Measurements from ENCODE around the gene TSPAN18. TPM values are rescaled to one million over a fixed set of nuclear protein-coding genes. Genes with fewer than 3 reads are reported as not detected.

TSPAN18 gene
- total and polyA plus RNA-seq, 2 experiments from 2014 or later: 0.20 to 0.54 TPM

DNA sequence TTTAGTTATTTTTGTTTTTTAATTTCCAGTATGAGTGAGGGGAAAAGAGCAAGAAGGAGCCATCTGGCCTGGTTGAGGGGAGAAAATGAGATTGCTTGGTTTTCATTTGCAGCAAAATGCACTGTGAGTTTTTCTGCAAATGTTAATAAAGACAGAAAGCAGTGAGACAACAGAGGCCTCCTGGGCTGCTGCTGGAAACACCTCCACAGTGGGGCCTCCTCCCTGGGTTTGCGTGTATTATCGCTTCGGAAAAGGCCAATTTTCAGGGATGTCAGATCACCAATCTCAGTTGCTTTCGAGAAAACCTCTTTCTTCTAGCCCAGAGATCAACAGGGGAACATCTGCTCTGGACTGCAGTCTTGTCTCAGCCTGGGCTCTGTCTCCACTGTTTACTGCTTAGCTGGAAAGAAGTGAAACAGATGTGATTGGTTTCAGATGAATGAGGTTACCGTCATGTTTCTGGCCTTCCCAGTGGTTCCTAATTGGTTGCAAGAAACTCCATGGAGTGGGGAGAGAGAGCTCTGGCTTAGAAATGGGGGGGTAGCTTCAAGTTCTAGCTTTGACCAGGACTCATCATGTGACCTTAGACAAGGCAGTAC is 17.3 kb downstream of the TSPAN18 start:
- TF ChIP-seq EZH2 (IDR thresholded peaks at IDR 0.05; ENCODE audit: insufficient read depth, poor library complexity, severe bottlenecking) (no peak), EZH2phosphoT487 (IDR thresholded peaks at IDR 0.05; ENCODE audit: insufficient read depth, low read depth) (no peak)
- H3K79me2 ChIP-seq (ENCODE audit: insufficient read depth): no peaks in the 10 kb centered on the region
- H2AFZ ChIP-seq: no peak overlapping the region
- no peak overlapping the region for H3K9ac ChIP-seq
- no peak overlapping the region for H3K4me3 ChIP-seq
- peaks cover 29% of the 10 kb centered on the region for H3K27me3 ChIP-seq (replicated peaks; ENCODE audit: insufficient read depth)
- peaks cover 4% of the 10 kb centered on the region; the same call in 1 of the 2 replicates for H3K4me1 ChIP-seq (ENCODE audit: insufficient read depth)
- H3K9me2 ChIP-seq (ENCODE audit: insufficient read depth): no peaks in the 10 kb centered on the region
- no peaks in the 10 kb centered on the region for H3K36me3 ChIP-seq (ENCODE audit: low read depth)
- no peaks in the 10 kb centered on the region for H4K20me1 ChIP-seq (ENCODE audit: insufficient read depth)
- H3K9me3 ChIP-seq (ENCODE audit: low read depth): no peaks in the 10 kb centered on the region
- H3F3A ChIP-seq (ENCODE audit: insufficient read depth): no peaks in the 10 kb centered on the region
- no peak overlapping the region for H3K27ac ChIP-seq
- DNase-seq: peak; percentile 17
- H3K4me2 ChIP-seq (ENCODE audit: unreplicated experiment): no peak overlapping the region
- in situ Hi-C loops (cut with MboI): no loop called here
- 28 to 36% methylated on average over 5 of the region's 5 CpGs for WGBS, 2 experiments (ENCODE audit: low coverage in 1 of 2, low lambda C conversion rate in 2 of 2, missing lambda C conversion rate in 2 of 2)

DNA sequence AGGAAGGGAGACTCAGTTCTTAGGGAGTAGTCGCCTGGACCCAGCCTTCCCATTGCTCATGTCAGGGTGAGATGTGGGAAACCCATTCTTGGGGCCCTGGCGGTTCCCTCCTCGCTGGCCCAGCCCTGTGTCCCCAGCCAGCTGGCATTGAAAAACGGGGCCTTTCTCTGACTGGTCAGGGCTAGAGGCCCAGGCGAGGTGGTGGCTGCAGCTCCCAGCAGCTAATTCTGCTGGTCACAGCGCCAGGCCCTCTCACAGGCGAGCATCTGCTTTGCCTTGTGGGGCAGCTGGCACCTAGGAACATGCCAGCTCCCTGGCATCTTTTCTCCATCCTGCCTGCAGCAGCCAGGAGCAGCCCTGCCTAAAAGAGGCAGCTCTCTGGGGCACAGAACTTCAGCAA is 20.1 kb downstream of the TSPAN18 start:
- peaks cover 26% of the 10 kb centered on the region for H3K27me3 ChIP-seq (replicated peaks; ENCODE audit: insufficient read depth)
- no peak overlapping the region for H3K4me3 ChIP-seq
- no peaks in the 10 kb centered on the region for H3F3A ChIP-seq (ENCODE audit: insufficient read depth)
- H3K4me1 ChIP-seq (ENCODE audit: insufficient read depth): peaks cover 4% of the 10 kb centered on the region; the same call in 1 of the 2 replicates
- DNase-seq: peak; percentile 33
- H3K79me2 ChIP-seq (ENCODE audit: insufficient read depth): no peaks in the 10 kb centered on the region
- no peaks in the 10 kb centered on the region for H3K36me3 ChIP-seq (ENCODE audit: low read depth)
- H4K20me1 ChIP-seq (ENCODE audit: insufficient read depth): no peaks in the 10 kb centered on the region
- no peaks in the 10 kb centered on the region for H3K9me2 ChIP-seq (ENCODE audit: insufficient read depth)
- no peak overlapping the region for H3K27ac ChIP-seq
- no peak overlapping the region for H2AFZ ChIP-seq
- in situ Hi-C loops (cut with MboI): no loop called here
- 20 to 27% methylated on average over 6 to 7 of the region's 7 CpGs for WGBS, 2 experiments (ENCODE audit: low coverage in 1 of 2, low lambda C conversion rate in 2 of 2, missing lambda C conversion rate in 2 of 2)
- no peak overlapping the region for H3K4me2 ChIP-seq (ENCODE audit: unreplicated experiment)
- TF ChIP-seq EZH2 (IDR thresholded peaks at IDR 0.05; ENCODE audit: insufficient read depth, poor library complexity, severe bottlenecking): no peak
- no peak for TF ChIP-seq EZH2phosphoT487 (IDR thresholded peaks at IDR 0.05; ENCODE audit: insufficient read depth, low read depth)
- H3K9ac ChIP-seq: no peak overlapping the region
- no peaks in the 10 kb centered on the region for H3K9me3 ChIP-seq (ENCODE audit: low read depth)

DNA sequence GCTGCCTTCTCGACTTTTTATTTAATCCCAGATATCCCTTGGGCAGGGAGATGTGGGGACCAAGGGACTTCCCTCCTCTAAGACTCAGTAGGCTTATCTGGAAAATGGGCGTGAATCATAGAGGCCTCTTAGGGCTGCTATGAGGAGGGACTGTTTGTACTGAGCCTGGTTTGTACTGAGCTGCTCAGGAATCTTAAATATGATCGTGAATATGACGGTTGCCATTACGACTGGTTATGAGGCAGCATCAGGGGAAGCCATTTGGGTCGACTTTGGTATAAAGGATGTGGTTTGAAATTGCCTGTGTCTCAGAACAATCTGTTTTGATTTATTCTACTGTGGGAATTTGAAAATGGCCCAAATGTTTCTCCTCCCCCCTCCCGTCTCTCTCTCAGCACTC is 20.6 kb downstream of the TSPAN18 start:
- Histone ChIP-seq H3K9me2 (ENCODE audit: insufficient read depth) (no peaks in the 10 kb centered on the region), H2AFZ (no peak overlapping the region), H3K79me2 (ENCODE audit: insufficient read depth) (no peaks in the 10 kb centered on the region), H3K27ac (no peak overlapping the region), H3K36me3 (ENCODE audit: low read depth) (no peaks in the 10 kb centered on the region), H3K9ac (no peak overlapping the region), H3F3A (ENCODE audit: insufficient read depth) (no peaks in the 10 kb centered on the region), H4K20me1 (ENCODE audit: insufficient read depth) (no peaks in the 10 kb centered on the region), H3K4me1 (ENCODE audit: insufficient read depth) (peaks cover 4% of the 10 kb centered on the region; the same call in 1 of the 2 replicates), H3K4me3 (no peak overlapping the region), H3K27me3 (replicated peaks; ENCODE audit: insufficient read depth) (peaks cover 27% of the 10 kb centered on the region), H3K9me3 (ENCODE audit: low read depth) (no peaks in the 10 kb centered on the region), H3K4me2 (ENCODE audit: unreplicated experiment) (no peak overlapping the region)
- in situ Hi-C loops (cut with MboI): no loop called here
- WGBS, 2 experiments (ENCODE audit: low coverage in 1 of 2, low lambda C conversion rate in 2 of 2, missing lambda C conversion rate in 2 of 2): 3 to 7% methylated on average over 7 of the region's 7 CpGs
- peak; percentile 74 for DNase-seq
- TF ChIP-seq EZH2phosphoT487 (IDR thresholded peaks at IDR 0.05; ENCODE audit: insufficient read depth, low read depth) (no peak), EZH2 (IDR thresholded peaks at IDR 0.05; ENCODE audit: insufficient read depth, poor library complexity, severe bottlenecking) (no peak)

DNA sequence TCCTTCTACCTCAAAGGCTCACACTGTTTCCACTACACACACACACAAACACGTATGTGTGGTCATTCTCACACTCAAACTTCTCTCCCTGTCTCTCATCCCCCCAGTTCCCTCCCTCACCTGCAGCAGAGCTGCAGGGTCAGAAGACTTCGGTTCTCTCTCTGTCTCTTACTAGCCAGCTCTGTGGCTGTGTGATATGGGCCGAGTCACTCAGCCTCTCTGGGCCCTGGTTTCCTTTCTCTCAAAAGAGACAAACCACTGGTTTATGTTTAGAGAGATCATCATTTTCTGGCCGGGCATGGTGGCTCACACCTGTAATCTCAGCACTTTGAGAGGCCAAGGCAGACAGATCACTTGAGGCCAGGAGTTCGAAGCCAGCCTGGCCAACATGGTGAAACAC is 21.1 kb downstream of the TSPAN18 start:
- no peak overlapping the region for H3K4me2 ChIP-seq (ENCODE audit: unreplicated experiment)
- H3K27me3 ChIP-seq (replicated peaks; ENCODE audit: insufficient read depth): peaks cover 29% of the 10 kb centered on the region; the same call in 1 of the 2 replicates
- DNase-seq: no peak
- H3K9ac ChIP-seq: no peak overlapping the region
- no peak overlapping the region for H2AFZ ChIP-seq
- H3K9me2 ChIP-seq (ENCODE audit: insufficient read depth): no peaks in the 10 kb centered on the region
- H4K20me1 ChIP-seq (ENCODE audit: insufficient read depth): no peaks in the 10 kb centered on the region
- TF ChIP-seq EZH2phosphoT487 (IDR thresholded peaks at IDR 0.05; ENCODE audit: insufficient read depth, low read depth) (no peak), EZH2 (IDR thresholded peaks at IDR 0.05; ENCODE audit: insufficient read depth, poor library complexity, severe bottlenecking) (no peak)
- no peak overlapping the region for H3K27ac ChIP-seq
- no peaks in the 10 kb centered on the region for H3K79me2 ChIP-seq (ENCODE audit: insufficient read depth)
- no peak overlapping the region for H3K4me3 ChIP-seq
- in situ Hi-C loops (cut with MboI): no loop called here
- H3F3A ChIP-seq (ENCODE audit: insufficient read depth): no peaks in the 10 kb centered on the region
- no peaks in the 10 kb centered on the region for H3K36me3 ChIP-seq (ENCODE audit: low read depth)
- H3K9me3 ChIP-seq (ENCODE audit: low read depth): no peaks in the 10 kb centered on the region
- H3K4me1 ChIP-seq (ENCODE audit: insufficient read depth): peaks cover 4% of the 10 kb centered on the region; the same call in 1 of the 2 replicates
- WGBS, 2 experiments (ENCODE audit: low coverage in 1 of 2, low lambda C conversion rate in 2 of 2, missing lambda C conversion rate in 2 of 2): 20 to 25% methylated on average over 5 of the region's 5 CpGs

Measured in GM23248 (cell line).